GM19099 (cell line): ENCODE measurements around the gene KLK14.

ENCODE experiments used
- POLR2A ChIP-seq: IDR thresholded peaks from 3 replicates; pipeline ENCODE4 v1.6.1; 2011; ENCODE audit warnings: low read depth; ENCODE audit not compliant: insufficient read length; ENCODE audit errors: extremely low read depth

KLK14 gene

DNA sequence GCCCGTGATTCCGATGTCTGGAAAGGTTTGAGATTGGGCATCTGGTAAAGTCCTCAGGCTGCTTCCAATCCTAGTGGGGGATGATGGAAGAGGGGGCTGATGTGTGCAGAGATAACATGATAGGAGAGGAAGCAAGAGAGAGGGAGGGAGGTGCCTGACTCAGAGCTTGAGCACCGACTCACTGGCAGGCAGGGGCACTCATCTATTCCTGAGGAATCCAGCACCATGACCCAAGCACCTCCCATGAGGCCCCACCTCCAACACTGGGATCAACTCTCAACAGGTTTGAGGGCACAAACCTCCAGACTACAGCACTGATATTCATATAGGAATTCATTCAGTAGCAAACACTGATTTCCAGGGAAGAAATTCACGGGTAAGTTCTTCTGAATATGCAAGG is 36.4 kb upstream of the KLK14 start:
- no peak for TF ChIP-seq POLR2A

DNA sequence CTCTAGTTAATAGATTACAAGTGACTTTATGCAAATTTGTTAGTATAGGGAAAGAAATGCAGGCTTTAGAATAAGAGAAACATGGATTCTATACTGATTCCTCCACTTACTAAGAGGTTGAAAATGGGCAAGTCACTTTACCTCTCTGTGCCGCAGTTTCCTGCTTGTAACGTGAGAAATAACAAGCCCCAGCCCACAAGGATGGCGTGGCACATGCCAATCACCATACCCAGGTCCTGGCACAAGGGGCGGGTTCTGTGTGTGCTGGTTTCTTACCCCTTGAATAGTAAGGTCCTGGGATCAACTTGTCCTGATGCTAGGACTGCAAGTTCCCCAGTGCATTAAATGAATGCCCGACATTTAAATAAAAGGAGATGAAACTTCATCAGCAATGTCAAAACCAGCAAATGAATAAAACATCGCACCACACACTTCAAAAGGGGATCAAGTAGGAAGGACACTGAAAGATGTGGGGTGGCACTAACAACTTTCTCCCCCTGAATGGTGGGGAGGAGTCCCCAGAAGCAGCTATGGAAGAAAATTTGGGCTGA is 34.1 kb upstream of the KLK14 start:
- TF ChIP-seq POLR2A = no peak

- TF ChIP-seq POLR2A = no peak
Observed at GRCh38 chr19:51114087-51114729, 31.5 kb upstream of the KLK14 start.

DNA sequence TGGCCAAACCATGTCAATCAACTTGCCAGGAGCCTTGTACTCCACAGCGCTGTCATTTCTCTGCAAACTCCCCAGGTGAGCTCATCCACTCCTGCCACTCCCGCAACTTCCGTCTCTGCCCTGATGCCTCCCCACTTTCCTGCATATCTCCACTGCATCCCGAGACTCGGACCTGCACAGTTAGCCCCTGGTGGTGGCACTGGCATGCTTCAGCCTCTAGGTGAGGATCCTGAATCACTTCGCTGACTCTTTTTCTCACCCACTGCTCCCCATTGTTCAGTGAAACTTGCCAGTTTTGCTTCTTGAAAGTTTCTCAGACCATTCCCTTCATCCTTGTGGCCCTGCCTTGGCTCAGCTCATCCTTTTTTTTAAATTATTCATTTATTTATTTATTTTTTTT is 28.9 kb upstream of the KLK14 start:
- TF ChIP-seq POLR2A = no peak

- TF ChIP-seq POLR2A = no peak
Observed at GRCh38 chr19:51110666-51110971, 27.9 kb upstream of the KLK14 start.

GRCh38 chr19:51108805-51109146 is 26.1 kb upstream of the KLK14 start:
- TF ChIP-seq POLR2A = no peak

- peak; percentile 81 for TF ChIP-seq POLR2A
Observed at GRCh38 chr19:51108066-51108804, 25.5 kb upstream of the KLK14 start, which contains the start of gene CTU1. Gene CTU1 (minus strand): TSS chr19:51108409. CDS start chr19:51104569, 3,840 bp downstream.

DNA sequence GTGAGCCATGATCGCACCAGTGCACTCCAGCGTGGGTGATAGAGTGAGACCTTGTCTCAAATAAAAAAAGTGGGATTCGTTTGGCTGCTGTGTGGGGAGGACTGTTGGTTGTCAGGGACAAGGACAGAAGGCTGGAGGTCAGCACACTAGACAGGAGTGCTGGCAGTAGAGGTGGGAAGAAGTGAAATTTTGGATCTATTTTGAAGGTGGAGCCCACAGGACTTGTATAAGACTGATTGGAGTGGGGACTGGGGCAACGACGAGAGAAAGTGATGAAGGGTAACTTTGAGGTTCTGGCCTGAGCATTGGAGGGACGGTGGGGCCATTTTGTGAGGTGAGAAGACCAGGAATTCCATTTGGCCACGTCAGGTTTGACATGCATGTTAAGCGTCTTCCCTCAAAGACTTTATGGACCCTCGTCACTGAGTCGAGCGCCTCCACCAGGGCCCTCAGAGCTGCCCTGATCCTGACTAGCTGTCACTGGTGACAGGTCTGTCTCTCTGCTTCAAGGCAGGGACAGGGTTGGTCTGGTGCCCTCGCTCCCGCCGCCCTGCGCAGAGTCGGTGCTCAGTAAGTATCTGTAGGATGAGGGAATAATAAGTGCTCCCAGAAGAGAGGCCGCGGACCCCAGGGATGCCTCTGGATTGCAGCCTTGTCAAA is 24.8 kb upstream of the KLK14 start:
- no peak for TF ChIP-seq POLR2A

- no peak for TF ChIP-seq POLR2A
Observed at GRCh38 chr19:51103926-51104341, 21.2 kb upstream of the KLK14 start.

GRCh38 chr19:51102991-51103390 is 20.3 kb upstream of the KLK14 start:
- TF ChIP-seq POLR2A = no peak

GRCh38 chr19:51101171-51101865 is 18.6 kb upstream of the KLK14 start:
- no peak for TF ChIP-seq POLR2A

DNA sequence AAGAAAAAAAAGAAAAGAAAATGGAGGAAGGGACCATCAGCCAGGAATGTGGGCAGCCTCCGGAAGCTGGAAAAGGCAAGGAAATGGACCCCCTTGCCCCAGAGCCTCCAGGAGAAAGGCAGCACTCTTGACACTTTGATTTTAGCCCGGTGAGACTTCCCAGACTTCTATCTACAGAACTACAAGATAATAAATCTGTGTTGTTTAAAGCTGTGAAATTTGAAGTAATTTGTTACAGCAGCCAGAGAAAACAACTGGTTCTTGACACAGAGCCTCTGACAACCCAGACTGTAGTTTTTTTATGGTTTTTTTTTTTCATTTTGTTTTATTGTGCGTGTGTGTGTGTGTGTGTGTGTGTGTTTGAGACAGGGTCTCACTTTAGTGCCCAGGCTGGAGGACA is 17.9 kb upstream of the KLK14 start:
- no peak for TF ChIP-seq POLR2A

DNA sequence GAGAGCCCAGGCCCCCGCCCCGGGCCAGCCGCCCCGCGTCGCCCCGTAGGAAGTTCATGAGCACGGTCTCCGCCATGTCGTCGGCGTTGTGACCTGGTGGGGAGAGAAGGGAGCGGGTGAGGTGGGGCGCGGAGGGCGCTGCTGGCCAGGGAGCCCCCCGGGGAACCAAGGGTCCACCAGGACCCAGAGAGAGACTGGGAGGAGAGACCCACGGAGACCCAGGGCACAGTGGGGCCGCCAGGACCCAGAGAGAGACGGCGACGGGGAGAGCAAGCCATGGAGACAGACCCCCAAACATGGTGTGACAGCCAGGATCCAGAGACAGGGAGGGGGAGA is 16.3 kb upstream of the KLK14 start:
- no peak for TF ChIP-seq POLR2A

DNA sequence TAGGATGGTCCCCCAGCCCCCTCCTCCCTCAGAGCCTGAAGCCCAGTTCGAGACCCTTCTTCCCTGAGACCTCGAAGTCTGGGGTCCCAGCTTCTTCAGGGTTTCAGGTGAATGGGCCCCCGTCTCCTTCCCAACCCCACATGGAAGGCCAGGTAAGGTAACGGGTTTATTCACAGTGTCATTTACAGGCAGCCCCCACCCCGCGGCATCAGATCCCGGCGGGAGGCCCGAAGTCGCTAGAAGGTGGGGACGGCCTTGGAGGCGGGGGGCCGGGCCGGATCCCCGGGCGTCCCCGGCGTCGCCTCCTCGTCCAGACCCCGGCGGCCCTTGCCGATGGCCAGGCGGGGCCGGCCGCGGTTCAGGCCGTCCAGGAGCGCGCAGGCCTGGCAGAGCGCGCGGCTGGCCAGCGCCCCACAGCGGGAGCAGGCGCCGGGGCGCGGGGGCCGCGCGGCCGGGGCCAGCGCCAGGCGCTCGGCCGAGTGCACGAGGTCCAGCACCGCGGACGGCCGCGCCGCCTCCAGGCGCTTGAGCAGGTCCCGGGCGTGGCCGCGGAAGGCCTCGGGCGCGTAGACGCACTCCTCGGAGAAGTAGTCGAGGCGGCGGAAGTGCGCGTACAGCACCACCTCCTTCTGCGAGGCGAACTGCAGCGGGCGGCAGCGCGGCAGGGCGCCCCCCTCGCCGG is 15.8 kb upstream of the KLK14 start:
- no peak for TF ChIP-seq POLR2A

- no peak for TF ChIP-seq POLR2A
Observed at GRCh38 chr19:51097796-51098195, 15.1 kb upstream of the KLK14 start.
